Measurements from ENCODE around the gene WASF1.
"Not testable (repeated sequence)": the region's sequence is repeated elsewhere in the genome, so short reads cannot be mapped to it uniquely, and the experiment has no call there.

Gene WASF1

DNA sequence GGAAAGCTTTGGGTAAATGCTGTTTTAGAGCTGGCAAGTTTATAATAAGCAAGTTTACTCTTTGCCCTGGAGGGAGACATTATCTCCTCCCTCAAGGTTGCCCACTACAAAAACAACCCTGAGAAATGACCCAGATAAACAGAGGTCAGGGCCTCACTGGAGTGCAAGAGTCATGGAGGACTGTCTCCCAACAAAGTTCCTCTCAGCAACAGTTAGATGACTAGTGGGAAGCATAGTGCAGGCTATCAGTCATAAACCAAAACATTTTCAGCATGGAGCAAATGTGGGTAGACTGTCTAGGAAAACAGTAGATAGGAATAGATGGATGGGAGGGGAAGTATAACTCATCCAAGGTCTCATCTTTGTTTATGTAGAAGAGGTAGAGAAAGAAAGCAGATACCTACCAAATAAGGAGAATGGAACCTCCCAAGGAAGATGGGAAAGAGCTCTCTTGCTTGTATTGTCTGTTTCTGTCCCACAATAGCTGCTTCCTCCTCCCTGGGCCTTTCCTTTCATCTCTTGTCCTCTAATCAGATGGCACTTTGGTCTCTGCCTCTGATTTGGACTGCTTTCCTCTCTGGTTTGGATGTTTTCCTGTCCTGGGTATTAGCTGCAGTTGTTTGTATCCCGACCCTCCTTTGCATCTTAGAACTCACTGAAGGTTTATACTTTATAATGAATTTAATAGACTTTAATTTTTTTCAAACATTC is 95.4 kb downstream of the WASF1 start:
- no peak for DNase-seq

GRCh38 chr6:110075406-110075805 is 104.1 kb downstream of the WASF1 start:
- no peak for DNase-seq

DNA sequence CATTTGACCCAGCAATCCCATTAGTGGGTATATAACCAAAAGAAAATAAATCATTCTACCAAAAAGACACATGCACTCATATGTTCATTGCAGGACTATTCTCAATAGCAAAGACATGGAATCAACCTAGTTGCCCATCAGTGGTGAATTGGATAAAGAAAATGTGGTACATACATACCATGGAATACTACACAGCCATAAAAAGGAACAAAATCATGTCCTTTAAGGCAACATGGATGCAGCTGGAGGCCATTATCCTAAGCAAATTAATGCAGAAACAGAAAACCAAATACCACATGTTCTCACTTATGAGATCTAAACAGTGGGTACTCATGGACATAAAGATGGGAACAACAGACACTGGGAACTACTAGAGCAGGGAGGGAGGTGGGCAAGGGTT is 106.0 kb downstream of the WASF1 start:
- DNase-seq, result not testable (repeated sequence)

DNA sequence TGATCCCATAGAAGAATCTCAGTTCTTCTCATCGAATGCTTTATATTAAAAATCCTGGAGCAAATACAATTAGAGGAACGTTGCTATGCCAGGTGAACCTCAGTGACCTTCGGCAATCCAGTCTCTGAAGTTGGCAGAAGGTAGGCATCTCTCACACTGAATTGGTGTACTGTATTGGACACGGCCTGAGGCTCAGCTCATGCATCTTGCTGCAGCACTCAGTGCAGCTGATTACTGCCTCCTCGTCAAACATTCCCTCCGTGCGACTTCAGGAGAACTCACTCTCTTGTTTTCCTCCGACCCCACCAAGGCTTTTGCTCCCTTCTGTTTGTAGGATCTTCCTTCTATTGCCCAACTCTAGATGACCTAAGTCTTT is 110.9 kb downstream of the WASF1 start:
- DNase-seq, result no peak

- peak; percentile 18 for DNase-seq
Observed at GRCh38 chr6:110067837-110068591, 111.5 kb downstream of the WASF1 start.

DNA sequence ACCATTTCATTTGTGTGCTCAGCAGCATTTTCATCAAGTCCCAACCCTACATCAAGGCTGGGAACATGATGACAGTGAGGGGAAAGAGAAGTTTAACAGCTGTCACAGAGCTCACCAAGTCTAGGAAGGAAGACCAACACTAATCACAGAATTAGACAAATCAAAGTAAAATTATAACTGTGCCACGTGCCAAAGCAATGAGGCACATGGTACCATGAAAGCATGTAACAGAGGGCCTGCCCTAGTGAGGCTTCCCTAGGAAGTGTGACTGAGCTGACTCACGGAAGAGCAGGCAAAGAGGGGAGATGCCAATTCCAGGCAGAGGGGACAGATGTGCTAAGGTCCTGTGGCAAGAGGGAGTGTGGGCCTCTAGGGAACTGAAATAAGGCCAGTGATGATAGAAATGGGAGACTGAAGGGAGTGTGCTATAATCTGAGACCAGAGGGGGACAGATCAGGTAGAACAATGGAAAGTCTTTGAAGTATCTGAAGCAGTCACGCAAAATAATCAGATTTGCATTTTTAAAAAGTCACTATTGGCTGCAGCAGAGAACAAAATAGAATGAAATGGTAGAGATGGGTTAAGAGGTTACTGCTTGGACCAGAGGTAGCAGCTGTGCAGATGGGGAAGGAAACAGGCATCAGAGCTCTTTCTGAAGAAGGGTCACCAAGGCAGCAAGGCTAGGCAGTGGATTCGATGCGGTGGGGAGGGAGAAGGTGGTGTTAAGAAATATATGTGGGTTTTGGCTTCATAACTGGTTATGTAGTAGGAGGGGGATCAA is 114.5 kb downstream of the WASF1 start:
- DNase-seq, result no peak

GRCh38 chr6:110063594-110064263 is 115.7 kb downstream of the WASF1 start:
- peak; percentile 61 for DNase-seq

GRCh38 chr6:110055387-110055735 is 124.1 kb downstream of the WASF1 start:
- peak; percentile 85 for DNase-seq

DNA sequence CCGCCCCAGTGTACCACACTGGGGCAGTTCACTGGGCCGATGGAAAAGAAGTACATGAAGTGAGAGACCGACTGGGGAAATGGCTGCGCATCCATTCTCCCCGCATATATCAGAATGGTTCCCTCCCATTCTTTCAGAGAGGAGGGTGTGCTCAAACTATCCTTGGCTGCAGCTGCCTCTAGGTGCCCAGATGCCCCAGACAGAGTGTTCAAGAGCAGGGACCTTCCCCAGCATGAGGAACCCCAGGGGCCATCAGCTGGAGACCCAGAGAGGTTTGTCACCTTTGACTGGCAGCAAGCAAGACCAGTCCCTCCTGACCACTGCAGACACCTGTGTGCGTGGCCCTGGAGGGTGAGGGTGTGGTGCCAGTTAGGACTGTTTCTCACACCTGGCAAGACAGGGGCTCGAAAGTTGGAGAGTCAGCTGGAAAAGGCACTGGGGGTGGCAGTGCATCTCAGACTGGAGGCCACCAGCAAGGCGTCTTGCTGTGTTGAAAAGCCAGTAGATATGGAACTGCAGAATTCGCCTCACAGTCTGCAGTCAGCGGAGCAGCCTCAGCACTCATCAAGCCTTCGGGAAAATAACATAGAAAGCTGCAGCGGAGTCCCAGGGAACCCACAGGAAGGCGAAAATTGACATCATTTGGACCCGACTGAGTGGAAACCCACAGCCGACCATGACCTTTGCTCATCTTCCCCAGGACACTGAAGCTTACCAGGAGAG is 124.6 kb downstream of the WASF1 start:
- no peak for DNase-seq

DNA sequence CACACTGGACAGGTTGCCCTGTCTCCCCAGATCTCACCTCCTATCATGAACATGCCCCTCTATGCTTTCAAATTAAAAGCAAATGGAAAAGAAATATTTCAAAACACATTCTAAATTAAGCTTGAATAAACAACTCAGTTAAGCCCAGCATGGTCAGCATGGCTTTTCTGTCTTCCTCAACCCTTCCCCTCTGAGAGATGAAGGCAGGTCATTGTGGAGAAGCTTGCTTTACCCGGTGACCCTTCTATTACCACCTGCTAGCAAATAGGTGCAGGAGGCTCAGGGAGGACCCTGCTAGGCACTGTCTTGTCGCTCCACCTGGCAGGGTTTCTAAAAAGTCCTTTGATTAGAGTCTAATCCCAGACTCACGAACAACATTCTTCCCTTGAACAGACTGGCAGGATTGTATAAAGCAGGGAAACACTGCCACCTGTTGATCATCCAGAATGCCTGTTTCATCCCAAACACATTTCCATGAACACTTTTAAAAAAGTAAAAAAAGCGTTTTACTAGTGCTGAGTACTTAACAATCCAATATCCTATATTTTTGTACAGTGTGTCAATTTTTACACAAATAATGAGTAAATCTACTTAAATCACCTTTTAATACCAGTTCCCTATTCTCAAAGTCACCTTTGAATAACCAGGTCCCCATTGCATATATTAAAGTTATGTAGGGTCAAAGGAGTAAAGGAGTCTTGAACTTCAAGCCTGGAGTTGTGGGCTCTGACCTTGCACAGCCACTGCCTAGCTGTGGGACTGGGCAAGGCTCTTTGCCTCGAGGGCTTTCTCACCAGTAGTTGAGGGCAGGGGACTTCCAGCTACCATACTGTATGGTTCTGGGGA is 125.9 kb downstream of the WASF1 start:
- DNase-seq, result no peak

DNA sequence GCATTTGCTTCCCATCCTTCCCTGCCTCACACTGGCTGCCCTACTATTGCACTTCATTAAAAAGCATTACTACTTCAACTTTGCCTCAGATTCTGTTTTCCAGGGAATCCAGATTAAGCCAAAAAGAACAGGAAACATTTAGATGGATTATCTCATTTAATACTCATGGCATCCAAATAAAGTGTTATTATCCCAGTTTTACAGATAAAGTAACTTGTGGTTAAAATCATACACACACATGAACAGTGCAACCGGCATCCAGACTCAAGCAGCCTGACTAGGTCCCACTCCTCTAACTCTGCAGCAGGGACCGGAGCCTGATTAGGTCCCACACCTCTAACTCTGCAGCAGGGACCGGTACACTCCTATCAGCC is 129.0 kb downstream of the WASF1 start:
- no peak for DNase-seq

Measured in DMS79 (cell line).